Stimulated activated CD8-positive, alpha-beta memory T cell treated with anti-CD3 and anti-CD28 coated beads, Interleukin-2, amount 100 ng/mL, for 48 hours (primary cell): ENCODE results near the gene XPNPEP2.
"Not testable (repeated sequence)": the region's sequence is repeated elsewhere in the genome, so short reads cannot be mapped to it uniquely, and the experiment has no call there.

Experiments
- DNase-seq, 2 donors: peaks; one replicate each; pipeline ENCODE4 v3.0.0-alpha.2; 2020; ENCODE audit warnings: low read depth in 2 of 2

Gene XPNPEP2

DNA sequence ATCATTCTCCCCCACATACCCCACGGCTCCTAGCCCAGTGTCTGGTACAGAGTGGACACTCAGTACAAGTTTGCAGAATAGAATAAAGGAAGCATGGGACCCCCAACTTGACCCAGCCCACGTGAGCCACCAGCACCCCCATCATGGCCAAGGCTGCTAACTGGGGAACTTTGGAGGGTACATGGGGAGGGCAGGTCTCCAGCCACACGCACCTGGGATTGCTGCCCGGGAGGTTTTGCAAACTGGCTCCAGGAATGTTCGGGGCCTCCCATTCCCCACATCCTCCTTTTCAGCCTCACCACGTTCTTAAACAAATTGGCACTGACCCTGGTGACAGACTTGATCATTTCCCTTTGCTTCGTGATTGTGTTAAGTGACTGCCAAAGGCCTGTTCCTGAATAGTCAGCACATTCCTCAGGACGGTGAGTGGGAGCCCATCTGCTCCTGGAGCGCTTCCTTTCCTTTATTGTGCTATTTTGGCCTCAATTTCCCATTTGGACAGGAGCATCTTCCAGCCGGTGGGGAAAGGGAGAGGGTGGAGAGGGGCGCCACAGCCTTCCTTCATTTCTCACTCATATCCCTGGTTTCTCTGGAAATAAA, 18.7 kb upstream of the XPNPEP2 start:
- DNase-seq = no peak

DNA sequence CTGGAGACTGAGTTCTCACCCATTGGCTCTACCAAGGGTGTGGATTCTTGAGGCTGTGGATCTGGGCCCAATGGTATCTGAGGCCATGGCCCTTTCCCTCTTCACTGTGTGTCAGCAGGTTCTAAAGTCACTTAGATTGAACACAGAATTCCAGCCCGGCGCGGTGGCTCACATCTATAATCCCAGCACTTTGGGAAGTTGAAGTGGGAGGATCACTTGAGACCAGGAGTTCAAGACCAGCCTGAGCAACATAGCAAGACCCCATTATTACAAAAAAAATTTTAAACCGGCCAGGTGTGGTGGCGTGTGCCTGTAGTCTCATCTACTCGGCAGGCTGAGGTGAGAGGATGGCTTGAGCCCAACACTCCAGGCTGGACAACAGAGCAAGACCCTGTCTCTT, 18.0 kb upstream of the XPNPEP2 start:
- no peak for DNase-seq

DNA sequence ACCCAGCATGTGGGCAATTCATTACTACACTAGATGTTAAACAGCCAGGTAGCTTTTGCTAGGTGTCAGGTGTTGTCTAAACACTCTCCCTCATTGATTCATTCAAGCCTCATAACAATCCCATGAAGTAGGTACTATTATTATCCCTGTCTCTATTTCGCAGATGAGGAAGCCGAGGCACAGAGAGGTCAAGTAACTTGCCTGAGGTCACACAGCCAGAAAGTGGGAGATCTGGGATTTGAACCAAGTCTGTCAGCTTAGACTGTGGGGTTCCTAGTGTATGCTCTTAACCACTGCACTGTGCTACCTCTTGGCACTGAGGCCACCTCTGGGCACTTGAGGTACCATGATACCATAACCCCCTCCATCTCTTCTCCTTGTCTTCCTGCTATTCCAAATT, 17.4 kb upstream of the XPNPEP2 start:
- DNase-seq = no peak

DNA sequence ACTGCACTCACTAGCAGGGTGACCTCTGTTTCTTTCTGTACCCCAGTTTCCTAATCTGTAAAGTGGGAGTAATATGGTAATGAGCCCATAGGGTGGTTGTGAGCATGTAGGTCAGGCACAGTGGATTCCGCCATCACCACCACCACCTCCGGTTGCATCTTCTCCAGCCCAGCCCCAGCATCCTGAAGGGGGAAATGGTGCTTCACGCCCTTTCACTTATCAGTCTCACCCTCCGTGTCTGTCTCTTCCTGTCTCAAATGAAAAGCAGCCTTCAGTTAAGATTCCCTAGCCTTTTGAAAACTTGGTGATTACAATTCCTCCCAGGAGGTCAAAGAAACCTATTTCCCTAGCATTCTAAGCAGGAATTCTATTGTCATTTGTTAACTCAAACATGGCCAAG, 16.9 kb upstream of the XPNPEP2 start:
- no peak for DNase-seq

DNA sequence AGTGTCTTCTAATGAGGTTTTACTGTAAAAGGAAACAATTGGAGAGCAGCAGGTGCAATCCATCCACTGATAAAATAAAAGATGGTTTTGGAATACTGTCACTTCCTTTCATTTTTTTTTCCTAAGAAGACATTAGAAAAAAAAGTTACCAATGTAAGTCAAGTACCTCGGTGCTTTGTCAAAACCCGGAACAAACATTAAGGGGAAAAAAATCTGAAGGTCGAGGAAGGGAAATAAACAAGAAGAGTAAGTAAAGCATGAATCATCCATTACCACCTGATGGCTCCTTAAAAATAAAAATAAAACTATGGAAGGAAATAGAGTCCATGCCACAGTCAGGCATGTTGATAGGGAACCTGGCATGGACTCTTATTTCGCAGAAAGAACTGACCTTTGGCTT, 15.3 kb upstream of the XPNPEP2 start:
- DNase-seq = no peak

DNA sequence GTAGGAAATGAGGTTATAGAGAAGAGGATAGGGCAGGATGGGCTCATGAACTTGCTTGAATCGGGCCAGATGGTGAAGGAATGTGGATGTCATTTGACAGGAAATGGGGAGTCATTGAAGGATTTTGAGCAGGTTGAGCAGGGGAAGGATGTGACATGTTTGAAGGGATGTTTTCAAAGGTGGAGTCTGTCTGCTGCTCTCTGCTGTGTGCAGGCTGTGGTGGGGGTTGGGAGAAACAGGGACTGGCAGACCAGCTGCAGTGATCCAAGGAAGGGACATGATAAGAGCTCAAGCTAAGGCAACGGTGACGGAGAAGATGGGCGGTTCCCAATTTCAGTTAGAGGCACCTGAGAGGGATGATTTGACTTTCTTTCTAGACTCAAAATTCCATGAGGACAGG, 14.0 kb upstream of the XPNPEP2 start:
- no peak for DNase-seq

DNA sequence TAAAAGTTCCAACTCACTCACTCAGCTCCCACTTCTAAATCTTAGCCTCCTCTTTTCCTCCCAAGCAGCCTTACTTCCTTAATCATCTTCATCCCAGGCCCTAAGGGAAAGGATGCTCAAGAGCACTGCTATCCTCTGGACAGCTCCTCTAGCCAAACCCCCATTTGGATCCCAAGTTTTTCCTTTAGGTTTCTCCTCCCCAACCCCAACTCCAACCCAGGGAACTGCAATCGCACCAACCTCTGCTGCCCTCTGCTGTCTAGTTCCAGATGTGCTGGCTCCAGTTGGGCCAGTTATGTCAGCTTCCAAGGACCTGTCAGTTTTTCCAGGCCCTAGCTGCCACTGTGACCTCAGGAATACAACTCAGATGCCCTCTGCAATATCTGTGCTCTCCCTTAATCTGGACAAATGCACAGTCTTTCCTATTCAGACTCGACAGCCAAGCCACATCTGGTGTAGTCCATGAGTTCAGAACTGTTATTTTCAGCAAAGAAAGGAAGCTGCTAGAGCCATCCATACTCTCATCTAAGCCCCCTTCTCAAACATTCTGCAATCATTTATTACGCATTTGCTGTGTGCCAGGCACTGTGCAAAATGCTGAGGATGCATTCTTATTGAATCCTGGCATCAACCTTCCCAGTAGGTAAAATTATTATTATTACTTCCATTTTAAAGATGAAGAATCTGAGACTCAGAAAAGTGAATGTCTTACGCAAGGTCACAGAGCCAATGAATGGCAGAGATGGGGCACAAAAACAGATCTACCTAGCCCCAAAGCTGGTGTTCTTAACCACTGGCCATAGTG, 12.3 kb upstream of the XPNPEP2 start:
- peak in 1 of 2 donors; percentile 26 for DNase-seq

DNA sequence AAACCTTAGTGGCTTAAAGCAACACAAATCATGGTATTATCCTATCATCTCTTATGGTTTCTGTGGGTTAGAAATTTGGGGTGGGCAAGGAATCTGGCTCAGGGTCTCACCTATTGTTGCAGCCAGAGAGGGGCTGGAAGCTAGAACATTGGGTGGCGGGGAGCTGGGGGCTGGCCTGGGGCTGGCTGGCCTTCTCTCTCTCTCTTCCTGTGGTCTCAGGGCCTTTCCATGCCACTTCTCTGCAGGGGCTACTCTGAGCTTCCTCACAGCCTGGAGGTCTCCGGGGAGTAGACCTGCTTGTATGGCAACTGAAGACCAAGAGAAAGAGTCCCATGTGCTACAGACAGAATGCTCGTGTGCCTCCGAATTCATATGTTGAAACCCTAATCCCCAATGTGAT, 10.7 kb upstream of the XPNPEP2 start:
- DNase-seq = no peak

DNA sequence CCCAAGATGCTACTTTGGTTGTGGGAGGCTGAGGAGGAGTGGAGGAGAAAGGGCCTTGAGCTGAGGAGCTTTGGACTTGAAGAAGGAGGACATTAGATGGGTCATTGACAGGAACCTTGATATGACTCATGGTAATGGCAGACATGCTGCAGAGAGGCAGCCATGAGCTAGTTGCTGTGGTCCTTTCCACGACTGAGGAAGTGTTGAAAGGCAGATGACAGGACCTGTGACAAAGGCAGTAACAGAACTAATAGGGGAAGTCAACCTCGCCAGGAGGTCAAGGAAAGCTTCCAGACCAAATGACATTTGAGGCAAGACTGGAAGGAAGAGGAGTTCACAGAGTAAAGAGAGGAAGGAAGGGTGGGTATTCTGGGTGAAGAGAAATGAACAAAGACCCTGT, 7.6 kb upstream of the XPNPEP2 start:
- DNase-seq = no peak

DNA sequence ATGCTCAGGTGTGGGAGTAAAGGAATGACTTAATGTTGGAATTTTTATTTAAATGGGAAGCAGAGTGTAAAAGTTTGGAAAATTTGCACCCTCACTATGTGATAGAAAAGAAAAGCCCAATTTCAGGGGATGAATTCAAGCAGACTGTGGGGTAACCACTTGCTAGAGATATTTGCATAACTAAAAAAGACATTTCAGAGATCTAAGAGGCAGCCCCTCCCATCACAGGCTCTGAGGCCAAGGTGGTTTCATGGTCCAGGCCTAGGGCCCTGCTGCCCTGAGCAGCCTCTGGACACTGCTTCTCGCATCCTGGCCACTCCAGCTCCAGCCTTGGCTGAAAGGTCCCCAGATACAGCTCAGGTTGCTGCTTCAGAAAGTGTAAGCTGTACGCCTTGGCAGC, 5.9 kb upstream of the XPNPEP2 start:
- no peak for DNase-seq

DNA sequence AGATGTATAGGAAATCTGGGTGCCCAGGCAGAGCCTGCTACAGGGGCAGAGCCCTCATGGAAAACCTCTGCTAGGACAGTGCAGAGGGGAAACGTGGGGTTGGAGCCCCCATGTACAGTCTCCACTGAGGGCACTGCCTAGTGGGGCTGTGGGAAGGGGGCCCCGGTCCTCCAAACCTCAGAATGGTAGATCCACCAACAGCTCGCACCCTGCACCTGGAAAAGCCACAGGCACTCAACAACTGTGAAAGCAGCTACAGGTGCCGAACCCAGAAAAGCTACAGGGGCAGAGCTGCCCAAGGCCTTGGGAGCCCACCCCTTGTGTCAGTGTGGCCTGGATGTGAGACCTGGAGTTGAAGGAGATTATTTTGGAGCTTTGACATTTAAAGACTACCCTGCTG, 5.4 kb upstream of the XPNPEP2 start:
- DNase-seq = no peak

DNA sequence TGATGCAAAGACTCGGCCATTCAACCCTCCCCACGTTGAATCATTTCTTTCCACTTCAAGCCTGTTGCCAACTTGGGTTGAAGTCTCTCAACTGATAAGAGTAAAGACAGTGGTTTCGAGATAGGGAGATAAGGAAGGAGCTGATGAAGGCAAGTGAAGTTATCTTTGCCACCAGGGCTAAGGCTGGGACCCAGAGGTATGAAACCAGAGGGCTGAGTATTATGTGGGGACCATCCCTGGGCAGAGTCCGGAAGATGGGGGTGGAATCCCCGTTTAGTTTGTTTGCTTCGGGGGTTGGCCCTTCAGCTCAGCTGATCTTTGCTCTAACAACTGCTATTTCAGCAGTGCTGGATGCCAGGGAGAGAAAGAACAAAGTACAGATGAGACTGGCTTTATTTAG, 2.3 kb upstream of the XPNPEP2 start:
- DNase-seq = no peak

DNA sequence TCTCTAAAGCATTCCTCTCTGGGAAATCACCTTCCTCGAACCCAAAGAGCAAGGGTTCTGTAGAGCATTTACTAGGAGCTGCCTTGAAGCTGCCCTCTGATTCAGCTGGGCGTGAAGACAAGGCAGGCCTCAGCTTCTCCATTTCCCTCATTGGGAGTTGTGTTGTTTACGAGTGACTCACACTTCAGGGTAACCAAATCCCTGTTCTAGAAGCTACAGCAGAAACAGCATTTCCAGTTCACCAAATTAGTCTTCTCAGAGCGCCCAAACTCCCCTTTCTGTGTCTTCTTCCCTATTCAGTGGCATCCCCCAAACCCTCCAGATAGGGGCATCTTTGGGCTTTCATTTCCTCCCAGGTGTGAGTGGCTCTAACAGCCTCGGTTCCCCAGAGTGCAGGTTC, 863 bp upstream of the XPNPEP2 start:
- no peak for DNase-seq

DNA sequence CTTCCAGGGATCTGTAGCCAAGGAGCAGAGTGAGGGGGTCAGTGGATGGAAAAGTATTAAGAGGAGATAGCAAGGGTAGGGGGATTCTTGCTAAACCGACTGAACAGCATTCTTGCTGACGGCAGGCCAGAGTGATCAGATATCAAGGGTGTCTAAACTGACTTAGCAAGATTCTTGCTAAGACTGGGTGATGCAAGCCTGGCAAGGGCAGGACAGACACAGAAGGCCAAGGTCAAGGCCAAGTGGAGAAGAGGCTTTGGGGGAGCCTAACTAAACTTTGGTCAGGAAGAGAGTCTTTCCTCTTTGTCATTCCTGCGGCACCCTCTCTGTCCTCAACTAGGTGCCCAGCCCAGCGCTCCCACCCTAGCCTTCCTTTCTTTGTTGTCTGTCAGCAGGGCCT, 799 bp downstream of the XPNPEP2 start:
- DNase-seq = no peak

DNA sequence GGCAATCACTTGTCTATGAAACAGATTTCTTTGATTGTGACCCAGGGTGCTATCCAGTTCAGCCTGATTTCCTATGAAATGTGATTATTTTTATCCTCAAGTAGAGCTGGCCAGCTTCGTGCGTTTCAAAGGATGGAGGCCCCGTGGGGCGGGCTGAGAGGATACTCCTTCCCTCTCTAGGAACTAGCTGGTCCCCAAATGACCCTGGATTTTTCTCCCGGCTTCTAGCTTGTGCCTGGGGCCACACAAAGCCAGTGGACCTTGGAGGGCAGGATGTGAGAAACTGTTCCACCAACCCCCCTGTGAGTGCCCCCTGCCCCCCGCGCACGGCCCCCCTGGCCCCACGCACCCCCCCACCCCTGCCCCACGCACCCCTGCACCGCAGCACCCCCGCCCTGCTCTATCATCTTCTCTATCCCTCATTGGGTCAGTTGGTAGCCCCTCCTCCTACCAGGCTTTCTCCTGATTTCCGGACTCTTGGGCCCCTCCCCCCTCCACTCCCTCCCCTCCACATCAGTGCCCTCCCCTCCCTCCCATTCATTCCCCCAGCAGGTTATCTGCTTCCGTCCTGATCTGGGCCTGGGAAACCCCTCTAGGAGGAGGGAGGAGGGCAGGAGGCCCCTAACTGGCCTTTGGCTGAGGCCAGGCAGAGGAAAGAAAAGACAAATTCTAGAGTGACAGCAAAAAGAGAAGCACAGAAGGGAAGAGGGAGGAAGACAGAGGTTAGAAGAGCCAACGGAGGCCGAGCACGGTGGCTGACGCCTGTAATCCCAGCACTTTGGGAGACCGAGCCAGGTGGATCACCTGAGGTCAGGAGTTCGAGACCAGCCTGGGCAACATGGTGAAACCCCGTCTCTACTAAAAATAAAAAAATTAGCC, 3.3 kb downstream of the XPNPEP2 start:
- DNase-seq = no peak

DNA sequence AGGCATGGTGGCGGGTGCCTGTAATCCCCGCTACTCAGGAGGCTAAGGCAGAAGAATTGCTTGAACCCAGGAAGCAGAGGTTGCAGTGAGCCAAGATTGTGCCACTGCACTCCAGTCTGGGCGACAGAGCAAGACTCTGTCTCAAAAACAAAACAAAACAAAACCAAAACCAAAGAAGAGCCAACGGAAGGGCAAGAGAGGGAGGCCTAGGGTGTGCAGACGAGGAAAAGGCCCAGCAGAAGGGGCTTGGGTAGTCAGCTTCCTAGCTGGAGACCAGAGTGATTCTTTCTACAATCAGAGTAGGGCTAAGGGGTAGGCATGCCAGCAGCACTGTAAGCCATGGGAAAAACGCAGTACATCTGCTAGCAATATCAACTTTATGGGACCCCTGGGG, 4.0 kb downstream of the XPNPEP2 start:
- DNase-seq = not testable (repeated sequence)

DNA sequence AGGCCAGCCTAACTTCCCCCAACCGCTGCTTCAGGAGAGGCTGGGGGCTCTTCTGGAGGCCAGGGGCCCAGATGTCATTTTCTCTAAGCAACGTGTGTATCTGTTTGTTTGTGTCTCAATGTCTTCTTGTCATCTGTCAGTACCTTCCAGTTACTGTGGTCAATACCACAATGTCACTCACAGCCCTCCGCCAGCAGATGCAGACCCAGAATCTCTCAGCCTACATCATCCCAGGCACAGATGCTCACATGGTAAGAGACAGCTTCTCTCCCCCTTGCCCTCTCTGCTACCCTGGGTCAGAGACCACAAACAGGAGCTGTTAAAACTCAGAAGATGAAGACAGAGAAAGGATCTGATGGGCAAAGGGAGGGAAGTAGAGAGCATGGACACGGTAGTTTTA, 5.0 kb downstream of the XPNPEP2 start:
- DNase-seq = no peak

DNA sequence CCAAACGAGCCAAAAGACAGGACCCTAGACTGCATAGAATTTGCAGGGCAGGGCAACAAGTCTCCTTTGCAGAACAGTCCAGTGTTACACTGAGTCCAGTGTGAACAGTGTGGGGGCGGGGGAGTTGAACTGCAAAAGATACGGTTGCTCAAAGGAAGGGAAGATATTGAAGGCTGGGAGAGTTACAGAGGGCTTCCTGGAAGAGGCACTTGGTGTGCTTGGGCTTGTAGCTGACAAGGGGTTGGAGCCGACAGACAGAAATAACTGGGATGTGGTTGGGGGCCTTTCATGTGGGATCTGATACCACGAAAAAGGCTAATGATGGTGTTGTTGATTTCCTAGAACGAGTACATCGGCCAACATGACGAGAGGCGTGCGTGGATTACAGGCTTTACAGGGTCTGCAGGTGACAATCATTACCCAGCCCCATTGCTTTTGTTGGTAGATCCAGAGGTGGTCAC, 6.1 kb downstream of the XPNPEP2 start:
- no peak for DNase-seq

DNA sequence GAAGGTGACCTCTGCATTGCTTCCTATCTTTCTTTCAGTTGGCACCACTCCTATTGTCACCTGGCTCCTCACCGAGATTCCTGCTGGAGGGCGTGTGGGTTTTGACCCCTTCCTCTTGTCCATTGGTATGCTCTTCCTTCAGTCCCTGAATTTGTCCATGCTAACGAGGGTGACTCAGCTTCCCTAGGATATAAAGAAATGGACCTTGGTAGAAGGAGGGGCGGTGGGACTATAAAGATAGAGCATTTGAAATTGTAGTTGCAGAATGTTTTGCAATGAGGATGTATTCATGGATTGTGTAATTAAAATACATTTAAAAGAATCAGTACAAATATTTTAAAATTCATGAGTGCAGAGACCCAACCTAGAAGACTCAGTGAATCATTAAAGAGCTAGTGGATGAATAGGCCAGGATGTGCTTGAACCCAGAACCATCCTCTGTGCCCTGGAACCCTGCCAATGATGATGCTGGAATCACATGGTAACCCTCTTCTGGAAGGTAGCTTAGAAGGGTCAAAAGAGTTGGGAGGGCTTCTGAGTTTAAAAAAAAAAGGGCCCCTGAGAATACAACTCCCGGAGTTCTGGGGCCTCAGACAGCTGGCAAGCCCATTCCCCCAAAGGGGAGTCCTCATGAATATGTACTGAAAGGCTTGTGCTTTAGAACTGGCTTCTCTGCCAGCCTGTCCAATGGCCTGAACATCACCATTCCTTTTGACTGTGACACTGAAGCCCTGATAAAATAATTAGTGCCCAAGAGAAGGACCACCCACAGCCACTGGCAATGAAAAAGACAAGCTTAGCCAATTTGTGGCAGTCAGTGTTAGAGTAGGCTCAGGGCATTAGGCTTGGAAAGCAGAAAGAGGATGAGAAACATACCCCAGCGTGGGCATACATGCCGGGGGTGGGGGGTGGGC, 8.0 kb downstream of the XPNPEP2 start:
- no peak for DNase-seq

DNA sequence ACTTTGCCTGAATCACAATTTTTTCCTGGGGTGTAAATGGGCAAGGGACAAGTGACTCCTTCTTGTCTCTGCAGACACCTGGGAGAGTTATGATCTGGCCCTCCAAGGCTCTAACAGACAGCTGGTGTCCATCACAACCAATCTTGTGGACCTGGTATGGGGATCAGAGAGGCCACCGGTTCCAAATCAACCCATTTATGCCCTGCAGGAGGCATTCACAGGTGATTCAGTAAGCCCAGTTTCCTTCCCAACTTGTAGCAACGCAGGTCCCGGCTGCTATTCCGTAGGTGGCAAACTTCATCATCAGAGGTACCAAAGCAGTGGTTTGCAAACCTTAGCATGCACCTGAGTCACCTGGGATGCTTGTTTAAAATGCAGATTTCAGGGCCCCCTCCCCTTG, 8.8 kb downstream of the XPNPEP2 start:
- DNase-seq = no peak

DNA sequence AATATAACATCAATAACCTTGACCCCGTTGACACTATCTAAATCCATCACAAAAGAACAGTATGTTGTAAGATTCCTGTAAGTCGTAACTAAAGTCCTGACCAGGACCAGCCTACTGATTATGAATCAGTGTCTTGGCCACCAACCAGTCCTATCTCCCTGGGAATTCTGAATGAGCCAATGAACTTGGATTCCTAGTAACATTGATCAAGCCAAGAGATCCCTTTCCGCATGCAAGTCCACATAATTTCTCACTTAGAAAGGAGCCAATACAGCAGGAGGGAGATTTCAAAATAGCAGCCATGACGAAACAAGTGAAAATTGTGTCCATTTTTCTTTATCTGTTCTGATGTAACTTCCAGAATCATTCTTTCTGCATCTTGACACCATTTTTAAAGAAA, 9.5 kb downstream of the XPNPEP2 start:
- no peak for DNase-seq

DNA sequence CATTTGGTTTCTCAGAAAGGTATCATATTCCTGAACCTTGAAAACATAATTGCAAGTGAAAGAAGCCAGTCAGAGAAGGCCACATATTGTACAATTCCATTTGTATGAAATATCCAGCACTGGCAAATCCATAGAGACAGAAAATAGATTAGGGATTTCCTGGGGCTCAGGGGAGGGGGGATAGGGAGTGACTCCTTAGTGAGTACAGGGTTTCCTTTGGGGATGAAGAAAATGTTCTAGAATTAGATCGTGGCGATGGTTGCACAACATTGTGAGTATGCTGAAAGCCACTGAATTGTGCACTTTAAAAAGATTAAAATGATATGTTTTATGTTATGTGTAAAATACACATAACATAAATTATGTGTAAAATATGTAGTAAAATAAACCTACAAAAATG, 10.3 kb downstream of the XPNPEP2 start:
- DNase-seq = no peak
